Small intestine (tissue), 7 donors: Measurements from ENCODE around the gene UBE2I. TPM values are rescaled to one million over a fixed set of nuclear protein-coding genes. Genes with fewer than 3 reads are reported as not detected.

Source experiments
- DNase-seq, 2 donors: peaks; one replicate each; pipeline versions ENCODE4 v3.0.0 to v3.0.0-alpha.2; 2013
- FAIRE-seq: peaks from 2 replicates; lab custom pipeline; 2012; peaks lifted over from hg19 to GRCh38; lab: Jason Lieb, UNC
- H3K27ac ChIP-seq, 3 donors: one replicate each; pipeline ENCODE4 v1.5.1; 2013; ENCODE audit warnings: low read length in 2 of 3, mild to moderate bottlenecking in 2 of 3, control low read depth in 1 of 3, inconsistent platforms in 1 of 3, low read depth in 1 of 3, moderate library complexity in 1 of 3
- H3K27me3 ChIP-seq, 3 donors: one replicate each; pipeline ENCODE4 v1.6.1; 2013; ENCODE audit warnings: low read length in 3 of 3, inconsistent platforms in 1 of 3; ENCODE audit not compliant: control insufficient read depth in 3 of 3, insufficient read depth in 3 of 3
- H3K36me3 ChIP-seq, 3 donors: one replicate each; pipeline ENCODE4 v1.6.1; 2013; ENCODE audit warnings: low read length in 3 of 3, inconsistent platforms in 1 of 3, low read depth in 1 of 3, mild to moderate bottlenecking in 1 of 3, moderate library complexity in 1 of 3; ENCODE audit not compliant: control insufficient read depth in 3 of 3, insufficient read depth in 2 of 3
- H3K4me1 ChIP-seq, 3 donors: one replicate each; pipeline ENCODE4 v1.6.1; 2013; ENCODE audit warnings: low read length in 2 of 3, inconsistent platforms in 1 of 3, low read depth in 1 of 3, mild to moderate bottlenecking in 1 of 3, moderate library complexity in 1 of 3; ENCODE audit not compliant: control insufficient read depth in 3 of 3, insufficient read depth in 2 of 3
- H3K4me3 ChIP-seq, 3 donors: one replicate each; pipeline ENCODE4 v1.5.1; 2013; ENCODE audit warnings: low read length in 3 of 3, control low read depth in 1 of 3, inconsistent platforms in 1 of 3, low read depth in 1 of 3, mild to moderate bottlenecking in 1 of 3, moderate library complexity in 1 of 3
- H3K9me3 ChIP-seq, 2 donors: one replicate each; pipeline ENCODE4 v1.6.1; 2013; ENCODE audit warnings: low read depth in 1 of 2, low read length in 1 of 2; ENCODE audit not compliant: control insufficient read depth in 2 of 2, insufficient read depth in 1 of 2
- WGBS, 3 donors: extraction: QIAGEN DNeasy Blood & Tissue Kit; methylation state at CpG; one replicate each; pipeline ENCODE4 v1.1.7; 2013; 5-methylcytosine and 5-hydroxymethylcytosine counted together
- polyA plus RNA-seq, 4 donors: library from polyadenylated mRNA; stranded (reverse) in 3 of 4; unstranded in 1 of 4; fragments of 200-250 nt in 3 of 4; fragments of 120-200 nt in 1 of 4; gene quantifications; one replicate each; pipeline versions ENCODE4 v1.2.1 to v1.2.3, GENCODE V29; 2013
- donor health status: healthy with polysubstance abuse.
- donor health status: control.
- donor health status: control.
- donor health status: Bipolar disorder and iron deficiency.
- donor health status: healthy.

UBE2I gene
- polyA plus RNA-seq, 4 donors, result 38.7 to 123 (median 64.8) TPM

- no peak for DNase-seq
- WGBS, 3 donors, result 18 to 54% (median 30%) methylated on average over 41 to 44 of the region's 44 CpGs
Observed at GRCh38 chr16:1343428-1344242, 34.2 kb downstream of the UBE2I start.

GRCh38 chr16:1344499-1344898 is 35.1 kb downstream of the UBE2I start:
- no peak overlapping the region for H3K27ac ChIP-seq
- H3K9me3 ChIP-seq, result no peaks in the 10 kb centered on the region
- no peak for DNase-seq
- H3K27me3 ChIP-seq, result no peaks in the 10 kb centered on the region
- FAIRE-seq, result no peak
- WGBS, 3 donors, result 86 to 90% (median 87%) methylated on average over 14 of the region's 14 CpGs
- H3K4me3 ChIP-seq, result no peak overlapping the region
- H3K36me3 ChIP-seq, result peaks cover 0 to 30% (median 4%) of the 10 kb centered on the region in 3 donors
- H3K4me1 ChIP-seq, result peaks cover 0 to 14% (median 2%) of the 10 kb centered on the region in 3 donors

More at GRCh38 chr16:1343428-1344242, 34.2 kb downstream of the UBE2I start:
- peak overlapping the region in 1 of 3 donors; percentile 9 for H3K27ac ChIP-seq
- FAIRE-seq, result no peak
- no peaks in the 10 kb centered on the region for H3K27me3 ChIP-seq
- peaks cover 0 to 21% (median 1%) of the 10 kb centered on the region in 3 donors for H3K36me3 ChIP-seq
- peak overlapping the region in 2 of 3 donors; percentile 38 to 52 for H3K4me3 ChIP-seq
- H3K9me3 ChIP-seq, result no peaks in the 10 kb centered on the region
- H3K4me1 ChIP-seq, result peaks cover 0 to 14% (median 2%) of the 10 kb centered on the region in 3 donors

GRCh38 chr16:1345087-1345486 is 35.7 kb downstream of the UBE2I start:
- Histone ChIP-seq H3K27ac (no peak overlapping the region), H3K27me3 (no peaks in the 10 kb centered on the region), H3K4me3 (no peak overlapping the region), H3K9me3 (no peaks in the 10 kb centered on the region), H3K4me1 (peaks cover 0 to 14% (median 2%) of the 10 kb centered on the region in 3 donors), H3K36me3 (peaks cover 2 to 36% (median 4%) of the 10 kb centered on the region in 3 donors)
- DNase-seq (no peak), FAIRE-seq (no peak)
- 77 to 80% (median 80%) methylated on average over 9 to 11 of the region's 11 CpGs for WGBS, 3 donors

GRCh38 chr16:1345651-1346421 is 36.4 kb downstream of the UBE2I start:
- H3K4me1 ChIP-seq, result peaks cover 2 to 19% (median 2%) of the 10 kb centered on the region in 3 donors
- H3K9me3 ChIP-seq, result no peaks in the 10 kb centered on the region
- no peaks in the 10 kb centered on the region for H3K27me3 ChIP-seq
- peaks cover 2 to 42% (median 4%) of the 10 kb centered on the region in 3 donors for H3K36me3 ChIP-seq
- WGBS, 3 donors, result 67 to 74% (median 74%) methylated on average over 27 to 31 of the region's 31 CpGs
- DNase-seq (no peak), FAIRE-seq (no peak)
- no peak overlapping the region for H3K4me3 ChIP-seq
- no peak overlapping the region for H3K27ac ChIP-seq

- FAIRE-seq, result no peak
- Histone ChIP-seq H3K27me3 (no peaks in the 10 kb centered on the region), H3K4me3 (no peak overlapping the region), H3K9me3 (no peaks in the 10 kb centered on the region), H3K36me3 (peaks cover 2 to 42% (median 4%) of the 10 kb centered on the region in 3 donors), H3K27ac (no peak overlapping the region), H3K4me1 (peaks cover 2 to 23% (median 4%) of the 10 kb centered on the region in 3 donors)
- WGBS, 3 donors, result 34 to 71% (median 46%) methylated on average over 30 to 34 of the region's 34 CpGs
- DNase-seq, result peak in 1 of 2 donors; percentile 18
Observed at GRCh38 chr16:1346422-1347285, 37.2 kb downstream of the UBE2I start.

- H3K4me1 ChIP-seq, result peaks cover 2 to 20% (median 4%) of the 10 kb centered on the region in 3 donors
- WGBS, 3 donors, result 90 to 92% (median 92%) methylated on average over 31 of the region's 31 CpGs
- H3K27ac ChIP-seq, result no peak overlapping the region
- no peaks in the 10 kb centered on the region for H3K9me3 ChIP-seq
- H3K4me3 ChIP-seq, result no peak overlapping the region
- no peaks in the 10 kb centered on the region for H3K27me3 ChIP-seq
- DNase-seq (no peak), FAIRE-seq (no peak)
- peaks cover 2 to 42% (median 4%) of the 10 kb centered on the region in 3 donors for H3K36me3 ChIP-seq
Observed at GRCh38 chr16:1347286-1347855, 37.9 kb downstream of the UBE2I start.

- no peak overlapping the region for H3K27ac ChIP-seq
- no peaks in the 10 kb centered on the region for H3K27me3 ChIP-seq
- WGBS, 3 donors, result 90 to 92% (median 92%) methylated on average over 27 to 29 of the region's 29 CpGs
- DNase-seq (no peak), FAIRE-seq (no peak)
- no peaks in the 10 kb centered on the region for H3K9me3 ChIP-seq
- peaks cover 2 to 19% (median 7%) of the 10 kb centered on the region in 3 donors for H3K4me1 ChIP-seq
- H3K4me3 ChIP-seq, result no peak overlapping the region
- peaks cover 2 to 42% (median 4%) of the 10 kb centered on the region in 3 donors for H3K36me3 ChIP-seq
Observed at GRCh38 chr16:1347962-1348361, 38.5 kb downstream of the UBE2I start.
